Body of pancreas (tissue), 4 donors: Measurements from ENCODE around the gene C3orf18.

Source experiments
- CTCF ChIP-seq, 7 experiments: fragments of 450-650 bp in 4 of 7; fragments of 200-600 bp in 3 of 7; sonication (generic) in 3 of 7; IDR thresholded peaks; one replicate each; pipeline ENCODE4 v1.5.1; 2016 to 2019; ENCODE audit warnings: antibody characterized with exemption in 7 of 7
- POLR2A ChIP-seq, 3 donors: fragments of 450-650 bp; IDR thresholded peaks; one replicate each; pipeline ENCODE4 v1.6.1; 2016; ENCODE audit warnings: antibody characterized with exemption in 3 of 3, mild to moderate bottlenecking in 2 of 3

- no peak for TF ChIP-seq CTCF (IDR thresholded peaks at IDR 0.05)
- TF ChIP-seq POLR2A (IDR thresholded peaks at IDR 0.05): no peak
These were observed 6.9 kb upstream of the C3orf18 start for GRCh38 chr3:50574444-50574831.
